Brain microvascular endothelial cell (primary cell): ENCODE data around the gene PTGFRN.

Experiments
- DNase-seq: peaks from one replicate; pipeline ENCODE4 v3.0.0-alpha.2; 2020
- H3K27ac ChIP-seq: fragments of 250-450 bp; sonication (Bioruptor Pico); 2 replicates; pipeline ENCODE4 v1.5.1; 2020; ENCODE audit warnings: mild to moderate bottlenecking, moderate library complexity
- H3K27me3 ChIP-seq: fragments of 250-450 bp; sonication (Bioruptor Pico); replicated peaks from 2 replicates; pipeline ENCODE4 v1.5.1; 2020; ENCODE audit warnings: mild to moderate bottlenecking
- H3K36me3 ChIP-seq: fragments of 250-450 bp; sonication (Bioruptor Pico); replicated peaks from 2 replicates; pipeline ENCODE4 v1.5.1; 2020; ENCODE audit warnings: mild to moderate bottlenecking
- H3K4me3 ChIP-seq: 2 replicates; pipeline ENCODE4 v1.5.1; 2011; ENCODE audit warnings: low read depth, mild to moderate bottlenecking, control low read depth, low read length, moderate library complexity
- in situ Hi-C: cut with HindIII; loops from 2 replicates; pipeline ENCODE4 v1.10.0; 2017; ENCODE audit warnings: low sequenced_read_pairs, low pct_ligation_motif_present
- TF ChIP-seq, protein P1 (sequence below): IDR thresholded peaks from 2 replicates; pipeline ENCODE4 v1.5.1; 2011; ENCODE audit warnings: low read depth, mild to moderate bottlenecking, moderate library complexity, low read length, control low read depth, inconsistent platforms; ENCODE audit errors: missing control alignments

Gene PTGFRN

DNA sequence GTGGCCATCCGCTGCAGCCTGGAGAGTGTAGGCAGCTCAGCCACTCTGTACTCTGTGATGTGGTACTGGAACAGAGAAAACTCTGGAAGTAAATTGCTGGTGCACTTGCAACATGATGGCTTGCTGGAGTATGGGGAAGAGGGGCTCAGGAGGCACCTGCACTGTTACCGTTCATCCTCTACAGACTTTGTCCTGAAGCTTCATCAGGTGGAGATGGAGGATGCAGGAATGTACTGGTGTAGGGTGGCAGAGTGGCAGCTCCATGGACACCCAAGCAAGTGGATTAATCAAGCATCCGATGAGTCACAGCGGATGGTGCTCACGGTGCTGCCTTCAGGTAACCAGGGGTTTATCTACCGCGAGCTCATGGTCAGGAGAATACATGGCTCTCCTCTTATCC, 115.9 kb downstream of the PTGFRN start:
- no peaks in the 10 kb centered on the region for H3K36me3 ChIP-seq
- H3K27ac ChIP-seq = no peak overlapping the region
- H3K27me3 ChIP-seq = no peaks in the 10 kb centered on the region
- H3K4me3 ChIP-seq = no peak overlapping the region
- TF ChIP-seq, protein P1, sequence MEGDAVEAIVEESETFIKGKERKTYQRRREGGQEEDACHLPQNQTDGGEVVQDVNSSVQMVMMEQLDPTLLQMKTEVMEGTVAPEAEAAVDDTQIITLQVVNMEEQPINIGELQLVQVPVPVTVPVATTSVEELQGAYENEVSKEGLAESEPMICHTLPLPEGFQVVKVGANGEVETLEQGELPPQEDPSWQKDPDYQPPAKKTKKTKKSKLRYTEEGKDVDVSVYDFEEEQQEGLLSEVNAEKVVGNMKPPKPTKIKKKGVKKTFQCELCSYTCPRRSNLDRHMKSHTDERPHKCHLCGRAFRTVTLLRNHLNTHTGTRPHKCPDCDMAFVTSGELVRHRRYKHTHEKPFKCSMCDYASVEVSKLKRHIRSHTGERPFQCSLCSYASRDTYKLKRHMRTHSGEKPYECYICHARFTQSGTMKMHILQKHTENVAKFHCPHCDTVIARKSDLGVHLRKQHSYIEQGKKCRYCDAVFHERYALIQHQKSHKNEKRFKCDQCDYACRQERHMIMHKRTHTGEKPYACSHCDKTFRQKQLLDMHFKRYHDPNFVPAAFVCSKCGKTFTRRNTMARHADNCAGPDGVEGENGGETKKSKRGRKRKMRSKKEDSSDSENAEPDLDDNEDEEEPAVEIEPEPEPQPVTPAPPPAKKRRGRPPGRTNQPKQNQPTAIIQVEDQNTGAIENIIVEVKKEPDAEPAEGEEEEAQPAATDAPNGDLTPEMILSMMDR = no peak
- no peak for DNase-seq
- in situ Hi-C loops = no loop called here

DNA sequence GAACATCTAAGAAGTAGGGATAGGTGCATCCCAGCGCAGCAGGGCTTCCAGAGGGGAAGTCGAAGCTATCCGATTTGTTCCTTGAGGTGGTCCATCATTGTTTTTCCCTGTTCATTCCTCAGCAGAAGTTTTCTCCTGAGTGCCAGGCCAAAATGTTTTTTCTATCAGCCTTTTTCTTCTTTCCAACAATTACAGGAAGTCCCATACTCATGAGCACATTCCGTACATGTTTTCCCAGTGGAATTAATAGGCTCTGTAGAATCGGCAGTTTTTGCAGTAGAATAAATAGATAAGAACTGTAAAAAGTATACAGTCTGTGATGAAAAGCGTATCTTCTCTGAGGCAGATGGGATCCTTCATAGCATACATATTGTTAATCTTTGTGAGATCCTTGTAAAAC, 116.6 kb downstream of the PTGFRN start:
- no peaks in the 10 kb centered on the region for H3K36me3 ChIP-seq
- TF ChIP-seq, protein P1 = no peak
- no peaks in the 10 kb centered on the region for H3K27me3 ChIP-seq
- no peak overlapping the region for H3K4me3 ChIP-seq
- H3K27ac ChIP-seq = no peak overlapping the region
- no peak for DNase-seq
- in situ Hi-C loops = no loop called here

DNA sequence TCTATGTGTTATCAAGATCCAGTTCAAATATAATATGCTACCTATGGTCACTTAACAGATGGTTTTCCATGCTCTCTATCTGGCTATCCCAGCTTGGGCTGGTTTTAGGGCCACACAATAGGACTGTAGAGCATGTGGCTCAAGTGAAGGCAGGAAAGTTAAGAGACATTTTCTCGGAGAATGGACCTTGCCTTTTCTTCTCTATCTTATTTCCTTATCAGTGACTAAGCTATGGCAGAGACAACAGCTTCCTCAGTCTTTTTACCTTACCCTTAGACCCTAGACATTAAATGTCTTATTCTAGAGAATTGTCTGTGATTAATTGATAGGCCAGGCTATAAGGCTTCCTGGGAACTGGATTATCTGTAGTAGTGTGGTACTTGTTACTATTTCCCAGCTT, 120.0 kb downstream of the PTGFRN start:
- in situ Hi-C loops = no loop called here
- no peak overlapping the region for H3K27ac ChIP-seq
- H3K4me3 ChIP-seq = no peak overlapping the region
- no peaks in the 10 kb centered on the region for H3K36me3 ChIP-seq
- no peaks in the 10 kb centered on the region for H3K27me3 ChIP-seq
- no peak for DNase-seq
- TF ChIP-seq, protein P1 = no peak

DNA sequence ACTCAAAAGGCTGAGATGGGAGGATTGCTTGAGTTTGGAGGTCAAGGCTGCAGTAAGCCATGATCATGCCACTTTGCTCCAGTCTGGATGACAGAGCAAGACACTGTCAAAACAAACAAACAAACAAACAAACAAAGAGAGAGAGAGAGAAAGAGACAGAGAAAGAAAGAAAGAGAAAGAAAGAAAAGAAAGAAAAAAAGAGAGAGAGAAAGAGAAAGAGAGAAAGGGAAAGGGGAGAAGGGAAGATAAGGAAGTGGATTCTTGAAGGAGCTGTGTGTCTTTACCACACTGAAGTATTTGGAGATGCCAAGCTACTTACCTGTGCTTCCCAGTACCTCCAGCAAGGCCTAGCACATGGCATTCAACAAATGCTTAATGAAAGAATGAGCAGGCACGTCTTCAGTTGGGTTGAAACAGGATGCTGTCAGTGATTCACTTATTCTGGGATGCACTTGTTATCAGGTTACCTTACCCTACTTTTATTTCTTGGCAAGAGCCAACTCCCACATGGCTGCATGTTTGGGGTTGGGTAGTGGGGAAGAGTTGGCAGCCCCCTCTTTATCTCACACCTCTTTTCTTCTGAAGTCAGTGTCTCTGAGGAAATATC, 120.7 kb downstream of the PTGFRN start:
- Histone ChIP-seq H3K4me3 (no peak overlapping the region), H3K36me3 (no peaks in the 10 kb centered on the region), H3K27me3 (no peaks in the 10 kb centered on the region), H3K27ac (no peak overlapping the region)
- TF ChIP-seq, protein P1 = no peak
- DNase-seq = no peak
- in situ Hi-C loops = no loop called here

DNA sequence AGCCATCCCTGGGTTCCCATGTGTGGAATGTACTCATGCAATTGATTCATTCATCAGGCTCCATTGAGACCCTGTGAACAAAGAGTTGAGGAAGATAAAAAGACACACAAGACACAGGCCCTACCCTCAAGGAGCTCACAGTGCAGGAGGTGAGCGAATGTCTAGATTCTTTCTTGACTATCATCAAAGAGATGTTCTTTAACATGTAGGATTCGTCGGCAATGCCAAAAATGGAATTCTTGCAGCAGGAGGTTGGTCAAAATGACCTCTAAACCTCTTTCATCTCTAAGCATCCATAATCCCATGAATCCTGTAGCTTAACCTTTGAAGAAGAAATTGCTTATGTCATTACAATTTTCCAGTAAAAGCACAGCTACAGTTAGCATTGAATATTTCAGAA, 122.5 kb downstream of the PTGFRN start:
- H3K27ac ChIP-seq = no peak overlapping the region
- in situ Hi-C loops = no loop called here
- TF ChIP-seq, protein P1 = no peak
- no peak for DNase-seq
- no peak overlapping the region for H3K4me3 ChIP-seq
- no peaks in the 10 kb centered on the region for H3K27me3 ChIP-seq
- no peaks in the 10 kb centered on the region for H3K36me3 ChIP-seq

DNA sequence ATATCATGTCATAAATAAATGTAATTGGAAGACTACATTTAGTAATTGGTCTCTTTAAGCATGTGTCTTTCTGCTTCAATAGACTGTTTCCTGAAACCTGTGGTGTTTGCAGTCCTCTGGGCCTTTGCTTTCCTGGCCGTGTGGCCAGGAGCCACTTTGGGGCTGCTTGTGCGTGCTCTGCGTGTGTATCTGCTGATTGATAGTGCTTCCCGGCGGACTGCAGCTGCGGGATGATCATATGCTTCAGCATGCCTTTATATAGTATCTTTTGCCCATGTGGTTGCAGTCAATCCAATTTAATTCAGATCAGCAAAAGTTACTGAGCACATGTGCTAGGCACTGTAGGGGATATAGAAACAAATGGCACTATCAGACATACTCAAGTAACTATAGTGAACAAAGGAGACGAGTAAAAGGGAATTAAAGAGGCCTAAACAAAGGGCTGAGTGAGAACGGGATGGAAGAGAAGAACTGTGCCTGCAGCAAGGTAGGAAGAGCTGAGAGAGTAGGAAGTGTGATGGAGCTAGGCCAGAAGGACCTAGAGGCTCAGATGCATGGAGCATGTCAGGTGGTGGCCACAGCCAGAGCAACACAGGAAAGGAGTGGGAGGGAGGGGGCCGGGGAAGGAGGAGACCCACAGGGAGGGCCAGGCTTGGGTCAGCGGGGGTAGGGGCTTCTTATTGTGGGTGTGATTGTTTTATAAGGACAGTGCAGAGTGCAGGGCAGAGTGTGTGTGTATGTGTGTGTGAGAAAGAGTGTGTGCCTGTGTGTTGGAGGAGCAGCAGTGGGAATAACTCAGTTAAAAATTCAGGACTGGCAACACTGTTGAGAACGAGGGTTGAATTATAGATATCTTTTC, 123.2 kb downstream of the PTGFRN start:
- Histone ChIP-seq H3K27ac (no peak overlapping the region), H3K27me3 (no peaks in the 10 kb centered on the region), H3K36me3 (no peaks in the 10 kb centered on the region), H3K4me3 (no peak overlapping the region)
- DNase-seq = no peak
- TF ChIP-seq, protein P1 = no peak
- in situ Hi-C loops = no loop called here
